Loucy (cell line): ENCODE data around the gene LYZ.
"Not testable (repeated sequence)": the region's sequence is repeated elsewhere in the genome, so short reads cannot be mapped to it uniquely, and the experiment has no call there.

Experiments
- H2AFZ ChIP-seq: fragments of 200-600 bp; sonication (generic); 2 replicates; pipeline ENCODE4 v1.6.0; 2016; ENCODE audit warnings: antibody characterized with exemption, mild to moderate bottlenecking, low read length, moderate library complexity
- H3F3A ChIP-seq: fragments of 200-600 bp; 2 replicates; pipeline ENCODE4 v1.6.0; 2016; ENCODE audit warnings: antibody characterized with exemption, low read depth, mild to moderate bottlenecking
- H3K27me3 ChIP-seq: fragments of 200-600 bp; sonication (generic); 2 replicates; pipeline ENCODE4 v1.6.1; 2014; ENCODE audit warnings: low read length, mild to moderate bottlenecking; ENCODE audit not compliant: insufficient read depth, poor library complexity, severe bottlenecking
- H3K36me3 ChIP-seq: fragments of 200-600 bp; sonication (generic); 2 replicates; pipeline ENCODE4 v1.6.1; 2016; ENCODE audit warnings: low read length; ENCODE audit not compliant: insufficient read depth
- H3K4me1 ChIP-seq: fragments of 200-600 bp; sonication (generic); 2 replicates; pipeline ENCODE4 v1.5.1; 2014; ENCODE audit warnings: low read length, mild to moderate bottlenecking; ENCODE audit not compliant: insufficient read depth, poor library complexity, severe bottlenecking
- H3K4me2 ChIP-seq: fragments of 200-600 bp; sonication (generic); 2 replicates; pipeline ENCODE4 v1.6.0; 2014; ENCODE audit warnings: antibody characterized with exemption, low read length, low read depth, mild to moderate bottlenecking; ENCODE audit not compliant: poor library complexity, severe bottlenecking
- H3K4me3 ChIP-seq: fragments of 200-600 bp; sonication (generic); 2 replicates; pipeline ENCODE4 v1.5.1; 2014; ENCODE audit warnings: low read length, mild to moderate bottlenecking, mixed read lengths; ENCODE audit not compliant: poor library complexity, severe bottlenecking
- H3K79me2 ChIP-seq: fragments of 200-600 bp; sonication (generic); 2 replicates; pipeline ENCODE4 v1.6.1; 2014; ENCODE audit warnings: low read length; ENCODE audit not compliant: insufficient read depth
- H3K9ac ChIP-seq: fragments of 200-600 bp; sonication (generic); 2 replicates; pipeline ENCODE4 v1.6.0; 2014; ENCODE audit warnings: mild to moderate bottlenecking, low read depth, low read length, moderate library complexity; ENCODE audit not compliant: poor library complexity, severe bottlenecking
- H3K9me2 ChIP-seq: fragments of 200-600 bp; sonication (generic); replicated peaks from 2 replicates; pipeline ENCODE4 v1.6.1; 2016; ENCODE audit warnings: low read depth, low read length, mixed read lengths
- H3K9me3 ChIP-seq: fragments of 200-600 bp; sonication (generic); 2 replicates; pipeline ENCODE4 v1.6.1; 2014; ENCODE audit warnings: mild to moderate bottlenecking, antibody characterized with exemption, low read length, low read depth; ENCODE audit not compliant: insufficient read depth
- H4K20me1 ChIP-seq: fragments of 200-600 bp; sonication (generic); 2 replicates; pipeline ENCODE4 v1.6.0; 2014; ENCODE audit warnings: antibody characterized with exemption, low read length, mild to moderate bottlenecking; ENCODE audit not compliant: insufficient read depth, poor library complexity, severe bottlenecking
- EZH2phosphoT487 ChIP-seq: fragments of 200-600 bp; IDR thresholded peaks from 2 replicates; pipeline ENCODE4 v1.6.1; 2018; ENCODE audit warnings: antibody characterized with exemption, mild to moderate bottlenecking, moderate library complexity, borderline replicate concordance
- TF ChIP-seq, protein P1 (sequence below): fragments of 200-600 bp; sonication (generic); conservative IDR thresholded peaks from 2 replicates; pipeline ENCODE4 v1.5.1; 2014; ENCODE audit warnings: mild to moderate bottlenecking, antibody characterized with exemption, low read length

The LYZ gene

DNA sequence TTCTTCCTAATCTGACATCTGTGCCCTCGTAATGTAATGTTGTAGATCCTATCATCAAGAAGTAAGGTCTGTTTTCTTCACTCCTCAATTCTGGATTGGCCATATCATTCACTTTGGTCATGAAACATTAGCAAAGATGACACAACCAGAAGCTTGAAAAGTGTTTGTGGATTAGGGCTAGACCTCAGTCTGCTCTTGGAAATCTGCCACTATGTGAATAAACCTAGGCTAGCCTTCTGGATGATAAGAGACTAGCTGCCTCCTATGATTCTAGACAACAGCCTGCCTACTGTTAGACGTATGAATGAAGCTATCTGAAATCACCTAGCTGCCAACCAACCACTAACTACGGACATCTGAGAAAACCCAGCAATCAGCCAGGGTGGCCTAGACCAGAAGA, 38.7 kb upstream of the LYZ start:
- Histone ChIP-seq H3K27me3 (no peaks in the 10 kb centered on the region), H3K79me2 (no peaks in the 10 kb centered on the region), H3K9me3 (0 out of 2 replicates have a peak, but pooled peaks cover 4% of the 10 kb centered on the region), H4K20me1 (no peaks in the 10 kb centered on the region), H3K4me2 (no peak overlapping the region), H3K9me2 (no peaks in the 10 kb centered on the region), H3K36me3 (no peaks in the 10 kb centered on the region), H3K4me1 (no peaks in the 10 kb centered on the region), H2AFZ (no peak overlapping the region), H3K9ac (no peak overlapping the region), H3K4me3 (no peak overlapping the region), H3F3A (no peaks in the 10 kb centered on the region)
- no peak for TF ChIP-seq EZH2phosphoT487
- TF ChIP-seq, protein P1, sequence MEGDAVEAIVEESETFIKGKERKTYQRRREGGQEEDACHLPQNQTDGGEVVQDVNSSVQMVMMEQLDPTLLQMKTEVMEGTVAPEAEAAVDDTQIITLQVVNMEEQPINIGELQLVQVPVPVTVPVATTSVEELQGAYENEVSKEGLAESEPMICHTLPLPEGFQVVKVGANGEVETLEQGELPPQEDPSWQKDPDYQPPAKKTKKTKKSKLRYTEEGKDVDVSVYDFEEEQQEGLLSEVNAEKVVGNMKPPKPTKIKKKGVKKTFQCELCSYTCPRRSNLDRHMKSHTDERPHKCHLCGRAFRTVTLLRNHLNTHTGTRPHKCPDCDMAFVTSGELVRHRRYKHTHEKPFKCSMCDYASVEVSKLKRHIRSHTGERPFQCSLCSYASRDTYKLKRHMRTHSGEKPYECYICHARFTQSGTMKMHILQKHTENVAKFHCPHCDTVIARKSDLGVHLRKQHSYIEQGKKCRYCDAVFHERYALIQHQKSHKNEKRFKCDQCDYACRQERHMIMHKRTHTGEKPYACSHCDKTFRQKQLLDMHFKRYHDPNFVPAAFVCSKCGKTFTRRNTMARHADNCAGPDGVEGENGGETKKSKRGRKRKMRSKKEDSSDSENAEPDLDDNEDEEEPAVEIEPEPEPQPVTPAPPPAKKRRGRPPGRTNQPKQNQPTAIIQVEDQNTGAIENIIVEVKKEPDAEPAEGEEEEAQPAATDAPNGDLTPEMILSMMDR: no peak

DNA sequence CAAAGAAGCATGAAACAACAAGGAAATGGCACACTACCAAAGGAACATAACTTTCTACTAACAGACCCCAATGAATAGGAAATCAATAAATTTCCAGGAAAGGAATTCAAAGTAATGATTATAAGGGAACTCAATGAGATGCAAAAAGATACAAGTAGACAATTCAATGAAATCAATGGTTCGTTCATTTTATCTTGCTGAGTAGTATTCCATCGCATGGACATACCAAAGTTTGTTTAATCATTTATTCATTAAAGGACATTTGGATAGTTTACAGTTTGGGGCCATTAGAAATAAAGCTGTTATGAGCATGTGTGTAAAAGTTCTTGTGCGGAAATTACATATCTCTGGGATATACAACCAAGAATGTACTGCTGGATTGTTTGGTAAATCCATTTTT, 35.0 kb upstream of the LYZ start:
- no peak overlapping the region for H3K4me2 ChIP-seq
- H3K9me3 ChIP-seq: no peaks in the 10 kb centered on the region
- TF ChIP-seq, protein P1: no peak
- TF ChIP-seq EZH2phosphoT487: no peak
- H4K20me1 ChIP-seq: no peaks in the 10 kb centered on the region
- H3K9me2 ChIP-seq: no peaks in the 10 kb centered on the region
- no peak overlapping the region for H3K9ac ChIP-seq
- H3K4me1 ChIP-seq: no peaks in the 10 kb centered on the region
- H3K79me2 ChIP-seq: no peaks in the 10 kb centered on the region
- no peak overlapping the region for H3K4me3 ChIP-seq
- H3K27me3 ChIP-seq: no peaks in the 10 kb centered on the region
- no peaks in the 10 kb centered on the region for H3F3A ChIP-seq
- no peak overlapping the region for H2AFZ ChIP-seq
- no peaks in the 10 kb centered on the region for H3K36me3 ChIP-seq

DNA sequence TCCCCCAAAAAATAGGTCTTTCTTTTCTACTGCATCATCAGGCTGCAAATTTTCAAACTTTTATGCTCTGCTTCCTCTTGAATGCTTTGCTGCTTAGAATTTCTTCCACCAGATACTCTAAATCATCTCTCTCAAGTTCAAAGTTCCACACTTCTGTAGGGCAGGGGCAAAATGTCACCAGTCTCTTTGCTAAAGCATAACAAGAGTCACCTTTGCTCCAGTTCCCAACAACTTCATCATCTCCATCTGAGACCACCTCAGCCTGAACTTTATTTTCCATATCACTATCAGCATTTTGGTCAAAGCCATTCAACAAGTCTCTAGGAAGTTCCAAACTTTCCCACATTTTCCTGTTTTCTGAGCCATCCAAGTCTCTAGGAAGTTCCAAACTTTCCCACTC, 31.4 kb upstream of the LYZ start:
- not testable (repeated sequence) for H3K36me3 ChIP-seq, H3K4me2 ChIP-seq, H2AFZ ChIP-seq, H3K9ac ChIP-seq, H3F3A ChIP-seq, H3K4me3 ChIP-seq, H3K9me2 ChIP-seq, H3K4me1 ChIP-seq, H4K20me1 ChIP-seq, H3K9me3 ChIP-seq, H3K27me3 ChIP-seq, H3K79me2 ChIP-seq

DNA sequence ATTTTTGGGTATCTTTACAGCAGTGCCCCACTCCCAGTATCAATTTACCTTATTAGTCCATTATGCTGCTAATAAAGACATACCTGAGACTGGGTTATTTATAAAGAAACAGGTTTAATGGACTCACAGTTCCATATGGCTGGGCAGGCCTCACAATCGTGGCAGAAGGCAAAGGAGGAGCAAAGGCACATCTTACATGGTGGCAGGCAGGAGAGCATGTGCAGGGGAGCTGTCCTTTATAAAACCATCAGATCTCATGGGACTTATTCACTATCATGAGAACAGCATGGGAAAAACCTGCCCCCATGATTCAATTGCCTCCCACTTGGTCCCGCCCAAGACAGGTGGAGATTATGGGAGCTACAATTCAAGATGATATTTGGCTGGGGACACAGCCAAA, 30.9 kb upstream of the LYZ start:
- not testable (repeated sequence) for H3K36me3 ChIP-seq, H3K4me2 ChIP-seq, H4K20me1 ChIP-seq, H3K4me3 ChIP-seq, H3K79me2 ChIP-seq, H3K9me2 ChIP-seq, H2AFZ ChIP-seq, H3K9ac ChIP-seq, H3K9me3 ChIP-seq, H3F3A ChIP-seq, H3K27me3 ChIP-seq, H3K4me1 ChIP-seq
